ENCODE results near the gene OTULIN. TPM values are rescaled to one million over a fixed set of nuclear protein-coding genes. Genes with fewer than 3 reads are reported as not detected.

OTULIN gene
- total and polyA plus RNA-seq, 2 of the 8 experiments (the other 6 are each of a cell fraction or from before 2014, with no cell fraction given), result 5.2 to 34.8 TPM

DNA sequence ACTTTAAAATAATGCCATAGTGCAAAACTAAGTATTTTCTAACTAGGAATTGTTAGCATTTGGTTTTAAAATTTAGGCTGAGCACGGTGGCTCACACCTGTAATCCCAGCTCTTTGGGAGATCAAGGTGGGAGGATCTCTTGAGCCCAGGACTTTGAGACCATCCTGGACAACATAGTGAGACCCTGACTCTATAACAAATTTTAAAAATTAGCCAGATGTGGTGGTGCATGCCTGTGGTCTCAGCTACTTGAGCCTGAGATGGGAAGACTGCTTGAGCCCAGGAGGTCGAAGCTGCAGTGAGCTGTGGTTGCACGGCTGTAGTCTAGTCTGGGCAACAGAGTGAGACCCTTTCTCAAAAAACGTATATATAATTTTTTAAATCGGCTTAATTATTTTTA is 4.9 kb downstream of the OTULIN start:
- Histone ChIP-seq H3K23me2 (ENCODE audit: low read depth, low read length) (no peaks in the 10 kb centered on the region), H3K4me2 (ENCODE audit: insufficient read depth in 1 of 2, low read depth in 2 of 2, low read length in 2 of 2) (no peak overlapping the region), H3K27me3 (replicated peaks in 1 of 4; ENCODE audit: control insufficient read depth in 3 of 4, extremely low read depth in 1 of 4, insufficient read depth in 3 of 4, low read length in 3 of 4) (peaks cover 0 to 5% (median 3%) of the 10 kb centered on the region in 4 experiments; a peak in 3 of 7 replicates), H3K4me3 (ENCODE audit: extremely low read depth in 1 of 4, insufficient read depth in 2 of 4, low read depth in 3 of 4, low read length in 4 of 4) (no peak overlapping the region), H2BK20ac (ENCODE audit: low read length) (no peak overlapping the region), H3K9me3 (ENCODE audit: insufficient read depth in 2 of 2, low read depth in 1 of 2, low read length in 1 of 2) (no peaks in the 10 kb centered on the region), H3K56ac (replicated peaks; ENCODE audit: insufficient read length, low read depth, low read length) (no peak overlapping the region), H2AK5ac (ENCODE audit: low read depth, low read length) (no peak overlapping the region), H2BK5ac (ENCODE audit: low read depth, low read length) (no peak overlapping the region), H3K18ac (ENCODE audit: extremely low read depth, low read length) (no peak overlapping the region), H3K79me2 (ENCODE audit: control insufficient read depth in 1 of 2, insufficient read depth in 2 of 2, low read length in 2 of 2) (peaks cover 0 to 75% of the 10 kb centered on the region in 2 experiments; a peak in 3 of 4 replicates), H2BK12ac (ENCODE audit: low read depth, low read length) (no peak overlapping the region), H3K27ac (ENCODE audit: low read depth, low read length) (no peak overlapping the region), H3K23ac (ENCODE audit: insufficient read length) (no peak overlapping the region), H3K4ac (replicated peaks; ENCODE audit: insufficient read length, low read depth, low read length) (no peak overlapping the region), H3K9ac (replicated peaks in 1 of 4; ENCODE audit: extremely low read depth in 1 of 4, low read depth in 3 of 4, low read length in 3 of 4) (no peak overlapping the region), H4K8ac (ENCODE audit: extremely low read depth, insufficient read depth, low read length) (no peak overlapping the region), H2BK15ac (ENCODE audit: low read length) (no peak overlapping the region), H4K20me1 (replicated peaks in 1 of 2; ENCODE audit: control insufficient read depth in 1 of 2, insufficient read depth in 2 of 2, low read length in 2 of 2) (peaks cover 0 to 5% of the 10 kb centered on the region in 2 experiments), H2AFZ (ENCODE audit: low read length) (no peak overlapping the region), H3K36me3 (ENCODE audit: control insufficient read depth in 2 of 4, insufficient read depth in 4 of 4, low read length in 3 of 4) (no peaks in the 10 kb centered on the region), H2BK120ac (replicated peaks; ENCODE audit: low read depth, low read length) (no peak overlapping the region), H3K79me1 (ENCODE audit: low read depth, low read length) (peaks cover 12% of the 10 kb centered on the region; the same call in 1 of the 2 replicates), H4K5ac (ENCODE audit: insufficient read length, low read depth, low read length) (no peak overlapping the region), H4K91ac (replicated peaks; ENCODE audit: insufficient read length, low read length) (no peak overlapping the region), H3K4me1 (replicated peaks in 1 of 4; ENCODE audit: control insufficient read depth in 3 of 4, insufficient read depth in 4 of 4, low read length in 3 of 4) (peaks cover 6 to 16% (median 13%) of the 10 kb centered on the region in 4 experiments; a peak in 5 of 7 replicates), H3K14ac (ENCODE audit: insufficient read length) (no peak overlapping the region)
- ChIA-PET CTCF (ENCODE audit: partially characterized antibody) (interaction anchor here (0.6 to 1.5 kb wide), 4 partner anchors 15 to 94 kb away, joined by 3 to 6 read pairs (median 4); no protein-coding TSS in a partner anchor), POLR2A (ENCODE audit: partially characterized antibody) (no interaction called here)
- no peak for FAIRE-seq
- no peak for DNase-seq (ENCODE audit: low read depth in 1 of 2, low spot score in 2 of 2)
- WGBS, 2 experiments (ENCODE audit: extremely low coverage in 1 of 2, insufficient coverage in 1 of 2, insufficient read length in 1 of 2, insufficient replicate concordance in 2 of 2, low coverage in 1 of 2, low lambda C conversion rate in 2 of 2, missing lambda C conversion rate in 1 of 2), result 95% methylated on average over 5 of the region's 5 CpGs; no CpG with 5 or more reads in 1 of the 2 experiments
- TF ChIP-seq POLR2A (IDR thresholded peaks at IDR 0.05; ENCODE audit: control extremely low read depth in 1 of 2, low read depth in 2 of 2, low read length in 2 of 2) (no peak), KDM4A (IDR thresholded peaks at IDR 0.05; ENCODE audit: low read depth, low read length, severe bottlenecking) (no peak), CBX5 (IDR thresholded peaks at IDR 0.05; ENCODE audit: low read depth, low read length) (no peak), YY1 (IDR thresholded peaks at IDR 0.05; ENCODE audit: low read depth, low read length) (no peak), POLR2AphosphoS5 (IDR thresholded peaks at IDR 0.05; ENCODE audit: low read depth, low read length) (no peak), SUZ12 (IDR thresholded peaks at IDR 0.05; ENCODE audit: low read length) (no peak), SIRT6 (IDR thresholded peaks at IDR 0.05; ENCODE audit: low read length) (no peak), EZH2 (IDR thresholded peaks at IDR 0.05; ENCODE audit: low read depth, low read length, severe bottlenecking) (no peak), CHD1 (IDR thresholded peaks at IDR 0.05; ENCODE audit: low read depth, low read length) (no peak), EP300 (IDR thresholded peaks at IDR 0.05; ENCODE audit: borderline replicate concordance in 1 of 2, low read depth in 2 of 2, low read length in 2 of 2) (no peak), NRF1 (IDR thresholded peaks at IDR 0.05; ENCODE audit: low read depth, low read length) (no peak)
- TF ChIP-seq, protein P1, sequence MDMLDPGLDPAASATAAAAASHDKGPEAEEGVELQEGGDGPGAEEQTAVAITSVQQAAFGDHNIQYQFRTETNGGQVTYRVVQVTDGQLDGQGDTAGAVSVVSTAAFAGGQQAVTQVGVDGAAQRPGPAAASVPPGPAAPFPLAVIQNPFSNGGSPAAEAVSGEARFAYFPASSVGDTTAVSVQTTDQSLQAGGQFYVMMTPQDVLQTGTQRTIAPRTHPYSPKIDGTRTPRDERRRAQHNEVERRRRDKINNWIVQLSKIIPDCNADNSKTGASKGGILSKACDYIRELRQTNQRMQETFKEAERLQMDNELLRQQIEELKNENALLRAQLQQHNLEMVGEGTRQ (IDR thresholded peaks at IDR 0.05; ENCODE audit: low read length), result no peak
- TF ChIP-seq, protein P2, sequence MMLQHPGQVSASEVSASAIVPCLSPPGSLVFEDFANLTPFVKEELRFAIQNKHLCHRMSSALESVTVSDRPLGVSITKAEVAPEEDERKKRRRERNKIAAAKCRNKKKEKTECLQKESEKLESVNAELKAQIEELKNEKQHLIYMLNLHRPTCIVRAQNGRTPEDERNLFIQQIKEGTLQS (IDR thresholded peaks at IDR 0.05; ENCODE audit: insufficient read depth, low read depth, low read length), result no peak
